Measurements from ENCODE around the gene LPAR2. TPM values are rescaled to one million over a fixed set of nuclear protein-coding genes. Genes with fewer than 3 reads are reported as not detected.
"Not testable (repeated sequence)": the region's sequence is repeated elsewhere in the genome, so short reads cannot be mapped to it uniquely, and the experiment has no call there.

The LPAR2 gene
- 0.16 and 0.72 TPM in 2 replicates for total RNA-seq (2014; rRNA removed; shearing (Covaris generic))

DNA sequence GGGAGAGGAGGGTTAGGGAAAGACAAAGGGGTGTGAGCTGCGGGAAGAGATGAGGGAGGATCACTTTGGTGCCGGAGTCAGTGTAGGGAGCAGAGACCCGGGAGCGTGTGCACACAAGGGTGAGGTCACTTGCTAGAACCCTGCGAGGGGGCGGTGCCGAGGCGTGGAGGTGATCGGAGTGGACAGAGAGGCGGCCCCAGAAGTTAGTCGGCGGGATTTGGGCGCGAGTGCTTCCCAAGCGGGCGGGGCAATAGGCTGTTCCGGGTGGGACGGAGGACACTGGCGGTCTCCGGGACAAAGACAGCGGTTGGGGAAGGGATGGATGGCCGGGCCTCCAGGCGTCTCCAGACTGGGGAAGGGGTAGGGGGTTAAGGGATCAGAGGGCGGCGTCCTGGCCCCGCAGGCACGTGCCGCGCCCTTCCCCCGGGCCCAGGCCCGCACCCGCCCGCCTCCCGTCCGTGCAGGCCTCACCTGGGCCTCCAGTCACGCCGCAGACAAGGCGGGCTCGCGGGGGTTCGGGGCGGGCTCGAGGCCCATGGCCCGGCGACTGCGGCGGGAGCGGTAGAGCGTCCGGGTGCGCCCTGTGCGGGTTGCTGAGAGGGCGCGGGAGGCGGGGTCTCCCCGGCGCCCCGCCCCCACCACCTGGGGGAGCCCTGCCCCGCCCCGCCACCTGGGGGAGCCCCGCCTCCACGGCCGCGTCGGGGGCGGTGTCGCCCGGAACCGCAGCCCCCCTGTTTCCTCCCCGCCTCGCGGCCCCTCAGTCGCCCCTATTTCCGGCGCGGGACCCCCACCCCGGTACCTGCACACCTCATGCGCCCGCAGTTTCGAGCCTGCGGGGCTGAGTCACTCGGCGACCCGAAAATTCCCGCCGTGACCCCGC, at the start of gene LPAR2:
LPAR2 (minus strand) TSS at position 600 of the 880 bp plus-strand sequence. CDS start 945 bp downstream, outside the sequence.
- DNase-seq (ENCODE audit: low spot score), result no peak

DNA sequence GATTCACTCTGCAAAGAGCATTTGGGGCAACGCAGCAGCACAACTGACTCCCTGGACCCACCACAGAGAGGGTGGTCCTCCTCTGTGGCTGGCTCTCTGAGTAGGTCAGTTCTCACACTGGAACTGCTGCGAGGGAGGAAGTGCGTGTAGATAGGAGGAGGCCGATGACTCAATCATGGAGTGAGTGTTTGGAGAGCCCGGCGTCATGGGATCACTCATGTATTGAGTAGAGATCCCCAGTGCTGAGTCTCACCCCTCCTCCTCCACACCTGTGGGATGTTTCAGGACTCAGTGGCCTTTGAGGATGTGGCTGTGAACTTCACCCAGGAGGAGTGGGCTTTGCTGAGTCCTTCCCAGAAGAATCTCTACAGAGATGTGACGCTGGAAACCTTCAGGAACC, 49.6 kb upstream of the LPAR2 start:
- no peak for DNase-seq (ENCODE audit: low spot score)

DNA sequence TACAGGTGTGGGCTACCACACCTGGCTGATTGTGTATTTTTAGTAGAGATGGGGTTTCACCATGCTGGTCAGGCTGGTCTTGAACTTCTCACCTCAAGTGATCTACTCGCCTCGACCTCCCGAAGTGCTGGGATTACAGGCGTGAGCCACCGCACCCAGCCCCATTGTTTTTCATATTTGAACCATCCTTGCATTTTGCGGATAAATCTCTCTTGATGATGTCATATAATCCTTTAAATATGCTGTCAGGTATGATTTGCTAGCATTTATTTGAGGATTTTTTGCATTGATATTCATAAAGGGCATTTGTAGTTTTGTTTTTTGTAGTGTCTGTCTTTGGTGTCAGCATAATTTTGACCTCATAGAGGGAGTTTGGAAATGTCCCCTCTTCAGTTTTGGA, 46.3 kb upstream of the LPAR2 start:
- DNase-seq (ENCODE audit: low spot score), result no peak

DNA sequence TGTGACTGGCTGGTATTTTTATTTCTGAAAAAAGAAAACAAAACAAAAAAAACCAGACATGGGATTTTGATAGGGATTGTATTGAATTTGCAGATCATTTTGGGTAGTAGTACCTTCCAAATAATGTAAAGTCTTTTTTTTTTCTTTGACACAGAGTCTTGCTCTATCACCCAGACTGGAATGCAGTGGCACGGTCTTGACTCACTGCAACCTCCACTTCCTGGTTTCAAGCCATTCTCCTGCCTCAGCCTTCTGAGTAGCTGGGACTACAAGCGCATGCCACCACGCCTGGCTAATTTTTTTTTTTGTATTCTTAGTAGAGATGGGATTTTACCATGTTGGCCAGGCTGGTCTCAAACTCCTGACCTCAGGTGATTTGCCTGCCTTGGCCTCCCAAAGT, 44.8 kb upstream of the LPAR2 start:
- no peak for DNase-seq (ENCODE audit: low spot score)

DNA sequence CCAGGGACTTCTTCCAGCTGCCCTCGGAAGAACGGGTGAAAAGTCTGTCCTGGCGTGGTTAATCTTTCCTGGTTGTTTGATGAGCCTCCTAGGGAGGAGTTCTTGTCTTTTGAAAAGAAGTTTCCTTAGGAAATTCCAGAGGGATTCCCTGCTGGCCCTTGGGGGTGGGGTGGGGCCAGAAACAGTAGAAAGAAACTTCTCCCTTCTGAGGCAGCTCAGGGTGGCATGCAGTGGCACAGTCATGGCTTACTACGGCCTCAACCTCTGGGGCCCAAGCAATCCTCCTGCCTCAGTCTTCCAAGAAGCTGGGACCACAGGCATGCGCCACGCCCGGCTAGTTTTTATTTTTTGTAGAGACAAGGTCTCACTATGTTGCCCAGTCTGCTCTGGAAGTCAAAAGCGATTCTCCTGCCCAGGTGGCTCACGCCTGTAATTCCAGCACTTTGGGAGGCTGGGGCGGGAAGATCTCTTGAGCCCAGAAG, 42.1 kb upstream of the LPAR2 start:
- no peak for DNase-seq (ENCODE audit: low spot score)

DNA sequence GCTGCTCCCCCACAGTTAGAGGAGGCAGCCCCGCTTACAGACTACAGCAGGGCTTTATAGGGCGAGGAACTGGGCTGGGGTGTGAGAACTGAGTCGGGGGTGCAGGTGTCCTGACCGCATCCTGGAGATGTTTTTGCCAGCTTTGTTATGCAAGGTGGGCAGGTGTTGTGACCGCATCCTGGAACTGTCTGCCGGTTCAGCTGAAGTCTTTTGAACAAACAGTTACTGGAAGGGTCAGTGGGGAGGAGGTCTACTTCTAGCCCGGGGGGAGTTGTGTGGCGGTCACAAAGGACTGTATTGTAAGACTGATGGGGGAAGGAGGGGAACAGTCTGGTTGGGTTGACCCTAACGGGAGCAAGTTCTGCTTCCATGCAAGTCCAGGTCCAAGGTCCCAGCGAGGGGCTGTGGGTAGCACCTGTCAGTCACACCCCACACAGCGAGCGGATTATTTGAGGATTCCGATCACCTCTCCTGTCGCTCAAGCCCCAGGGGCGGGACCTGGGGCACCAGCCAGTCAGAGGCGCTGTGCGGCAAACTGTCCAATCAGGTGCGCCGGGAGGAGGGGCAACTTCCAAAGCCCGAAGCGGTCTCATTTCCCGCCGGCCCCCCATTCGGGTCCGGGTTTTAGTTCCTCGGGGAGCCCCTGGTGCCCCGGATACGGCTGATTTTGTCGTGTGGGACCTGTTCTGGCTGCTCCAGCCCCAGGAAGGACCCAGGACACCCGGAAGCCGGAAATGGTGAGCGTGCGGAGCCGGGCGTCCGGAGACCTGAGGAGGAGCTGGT, 40.4 kb upstream of the LPAR2 start, which contains the start of gene ZNF101:
ZNF101 (plus strand) TSS at position 610 of the 783 bp plus-strand sequence; CDS start at position 735, 125 bp downstream.
- DNase-seq (ENCODE audit: low spot score), result peak; percentile 82

DNA sequence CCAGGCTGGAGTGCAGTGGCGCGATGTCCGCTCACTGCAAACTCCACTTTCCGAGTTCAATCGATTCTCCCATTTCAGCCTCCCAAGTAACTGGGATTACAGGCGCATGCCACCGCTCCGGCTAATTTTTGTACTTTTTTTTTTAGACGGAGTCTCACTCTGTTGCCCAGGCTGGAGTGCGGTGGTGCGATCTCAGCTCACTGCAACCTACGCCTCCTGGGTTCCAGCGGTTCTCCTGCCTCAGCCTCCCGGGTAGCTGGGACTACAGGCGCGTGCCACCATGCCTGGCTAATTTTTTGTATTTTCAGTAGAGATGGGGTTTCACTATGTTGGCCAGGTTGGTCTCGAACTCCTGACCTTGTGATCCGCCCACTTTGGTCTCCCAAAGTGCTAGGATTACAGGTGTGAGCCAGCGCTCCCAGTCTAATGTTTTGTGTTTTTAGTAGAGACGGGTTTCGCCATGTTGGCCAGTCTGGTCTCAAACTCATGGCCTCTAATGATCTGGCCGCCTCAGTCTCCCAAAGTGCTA, 37.5 kb upstream of the LPAR2 start:
- DNase-seq (ENCODE audit: low spot score), result not testable (repeated sequence)

DNA sequence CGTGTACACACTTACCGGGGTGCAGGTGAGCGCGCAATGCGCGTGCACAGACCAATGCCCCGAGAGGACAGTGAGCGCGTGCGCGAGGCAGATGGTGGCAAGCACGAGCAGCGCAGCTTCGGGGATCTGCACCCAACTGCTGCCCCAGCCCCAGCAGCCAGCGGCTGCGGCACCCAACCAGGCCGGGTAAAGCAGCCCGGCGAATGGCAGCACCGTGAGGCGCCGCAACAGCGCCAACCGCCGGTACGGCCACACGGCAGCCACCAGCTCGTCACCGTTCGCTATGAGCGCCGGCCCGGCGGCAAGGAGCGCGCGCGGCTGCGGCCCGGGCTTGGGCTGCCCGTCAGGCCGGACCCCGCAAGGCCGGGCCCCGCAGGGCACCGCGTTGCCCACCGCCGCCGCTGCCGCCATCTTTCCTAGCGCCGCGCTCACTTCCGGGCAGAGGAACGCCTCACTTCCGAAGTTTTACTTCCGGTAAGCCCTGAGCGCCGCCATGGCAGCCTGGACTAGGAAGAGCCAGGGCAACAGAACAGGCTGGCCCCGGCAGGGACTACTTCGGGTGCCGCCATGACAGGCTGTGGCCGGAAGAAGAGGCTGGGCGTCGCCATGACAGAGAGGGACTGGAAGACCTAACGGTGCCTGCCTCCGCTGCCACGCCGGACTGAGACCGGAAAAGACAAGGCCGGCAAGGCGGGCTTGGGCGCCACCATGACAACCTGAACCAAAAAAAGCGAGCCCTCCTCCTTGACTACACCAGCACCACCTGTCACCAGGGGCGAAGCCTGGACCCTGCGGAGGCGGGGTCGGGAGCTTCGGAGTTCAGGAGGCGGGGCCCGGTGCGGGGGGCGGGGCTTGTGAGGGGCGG, 35.5 kb upstream of the LPAR2 start, which contains the start of gene ATP13A1:
ATP13A1 (minus strand) TSS at position 421 of the 865 bp plus-strand sequence; CDS start at position 411, 10 bp downstream.
- DNase-seq (ENCODE audit: low spot score), result peak; percentile 97

DNA sequence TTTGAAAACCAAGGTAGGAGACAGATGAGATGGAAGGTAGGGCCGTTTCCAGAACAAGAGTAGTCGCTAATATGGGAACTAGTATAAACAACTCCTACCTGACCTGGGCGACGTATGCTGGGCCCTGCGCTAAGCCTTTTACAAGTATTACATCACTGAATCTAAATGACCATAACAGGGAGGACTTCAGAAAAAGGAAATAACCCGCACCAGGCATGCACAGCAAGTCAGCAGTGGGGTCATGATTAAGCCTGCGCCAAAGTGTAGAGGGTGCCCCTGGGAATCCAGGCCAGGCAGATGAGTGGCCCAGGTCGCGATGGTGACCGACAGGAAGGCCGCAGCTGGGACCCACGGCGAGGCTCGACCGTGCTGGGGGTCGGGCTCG, 34.8 kb upstream of the LPAR2 start:
- DNase-seq (ENCODE audit: low spot score), result no peak

DNA sequence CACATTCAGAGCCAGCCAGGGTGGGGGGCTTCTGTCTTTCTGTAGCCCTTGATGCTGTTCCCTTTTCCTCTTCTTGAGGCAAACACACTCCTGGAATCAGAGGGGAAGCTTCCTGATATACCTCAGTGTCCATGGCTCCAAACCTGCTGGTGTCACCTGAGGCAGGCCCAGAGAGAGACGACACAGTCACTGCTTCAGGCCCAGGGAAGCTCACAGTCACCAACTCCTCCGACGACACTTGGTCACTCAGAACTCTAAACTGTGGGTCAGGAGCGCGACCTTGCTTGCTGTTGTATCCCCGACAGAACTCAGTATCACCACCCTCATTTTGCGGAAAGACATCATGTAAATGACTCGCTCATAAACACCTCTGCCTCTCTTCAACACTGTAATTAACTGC, 34.3 kb upstream of the LPAR2 start:
- no peak for DNase-seq (ENCODE audit: low spot score)

DNA sequence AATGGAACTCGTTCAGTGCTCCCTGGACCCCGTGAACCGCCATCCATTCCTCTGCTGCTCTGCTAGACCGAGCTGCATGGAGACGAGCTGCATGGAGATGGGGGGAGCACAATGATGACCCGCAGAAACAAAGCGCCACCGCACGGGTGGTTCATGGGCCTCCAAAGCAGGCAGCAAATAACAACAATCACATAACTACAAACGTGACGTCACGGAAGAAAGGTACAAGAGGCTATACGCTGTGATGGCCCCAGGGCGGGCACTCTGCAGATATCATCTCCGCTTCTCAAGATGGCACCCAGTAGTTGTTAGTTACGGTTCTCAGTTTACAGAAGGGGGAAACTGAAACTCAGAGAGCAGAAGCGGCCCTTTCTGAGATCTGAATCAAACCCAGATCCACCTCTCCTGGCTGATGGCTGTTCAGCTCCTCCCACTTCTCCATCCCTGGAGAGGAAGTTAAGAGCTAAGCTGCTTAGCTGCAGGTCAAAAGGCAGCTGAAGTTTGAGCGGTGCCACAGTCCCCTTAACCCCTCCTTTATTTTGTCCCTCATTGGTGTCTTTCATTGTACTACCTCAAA, 33.7 kb upstream of the LPAR2 start:
- no peak for DNase-seq (ENCODE audit: low spot score)

DNA sequence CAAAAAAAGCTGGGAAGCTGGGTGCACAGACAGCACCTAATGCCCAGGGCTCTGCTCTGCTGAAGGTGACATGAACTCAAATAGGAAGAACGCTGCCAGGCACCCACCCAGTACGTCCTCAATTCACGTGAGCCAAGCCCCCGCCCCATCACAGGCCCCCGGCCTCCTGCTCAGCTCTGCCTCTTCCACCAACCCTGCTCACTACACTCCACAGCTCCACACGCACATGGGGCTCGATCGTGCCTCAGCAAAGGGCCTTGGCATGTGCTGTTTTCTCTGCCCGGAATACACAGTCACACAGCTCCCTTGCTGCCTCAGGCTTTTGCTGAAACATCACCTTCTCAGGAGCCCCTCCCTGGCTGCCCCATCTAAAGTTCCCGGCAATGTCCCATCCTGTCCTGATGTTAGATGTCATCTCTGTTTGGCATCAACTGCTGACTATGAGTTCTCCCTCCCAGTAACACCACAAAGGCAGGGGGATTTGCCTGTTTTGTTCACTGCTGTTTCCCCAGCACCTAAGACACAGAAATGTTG, 33.2 kb upstream of the LPAR2 start:
- DNase-seq (ENCODE audit: low spot score), result no peak

DNA sequence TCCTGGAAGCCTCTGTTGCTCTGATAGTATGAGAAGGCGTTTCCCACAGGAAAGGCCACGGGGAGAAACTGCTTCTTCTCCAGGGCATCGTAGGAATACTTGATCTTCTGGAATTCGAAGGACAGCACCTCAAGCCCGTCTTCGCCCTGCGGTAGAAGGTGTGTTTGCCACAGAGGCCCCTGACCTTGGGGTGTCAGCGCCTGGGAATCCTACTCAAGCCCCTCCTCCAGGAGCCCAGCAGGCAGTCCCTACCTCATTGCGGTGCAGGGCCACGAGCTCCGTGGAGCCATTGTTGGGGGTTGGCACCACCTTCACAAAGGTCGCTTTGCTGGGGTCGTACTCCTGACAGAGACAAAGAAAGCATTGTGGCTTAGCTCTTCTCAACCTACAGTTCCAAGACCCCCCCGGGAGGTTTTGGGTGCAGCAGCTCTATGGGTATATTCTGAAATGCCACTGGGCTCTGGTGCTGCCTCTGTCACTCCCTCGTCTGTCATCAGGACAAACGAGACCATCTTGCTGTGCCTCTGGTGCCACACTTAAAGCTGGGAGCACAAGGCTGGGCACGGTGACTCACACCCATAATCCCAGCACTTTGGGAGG, 31.7 kb upstream of the LPAR2 start:
- DNase-seq (ENCODE audit: low spot score), result no peak

DNA sequence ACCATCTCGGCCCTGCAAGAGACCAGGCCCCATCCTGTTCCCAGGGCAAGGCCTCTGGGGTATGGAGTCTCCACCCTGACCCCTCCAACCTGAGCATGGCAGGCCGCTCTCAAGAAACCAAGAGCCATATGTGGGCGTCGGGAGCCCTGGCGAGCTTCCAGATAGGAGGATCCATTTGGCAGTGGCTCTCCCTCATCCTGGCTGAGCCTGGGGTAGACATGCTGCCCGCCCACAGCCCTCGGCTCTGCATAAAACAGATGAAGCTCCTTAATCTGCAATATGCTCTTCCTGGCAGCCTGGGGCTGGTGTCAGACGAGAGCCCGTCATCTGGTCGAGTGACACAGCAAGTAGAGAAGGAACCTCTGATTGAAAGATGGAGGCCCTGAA, 29.4 kb upstream of the LPAR2 start:
- no peak for DNase-seq (ENCODE audit: low spot score)

DNA sequence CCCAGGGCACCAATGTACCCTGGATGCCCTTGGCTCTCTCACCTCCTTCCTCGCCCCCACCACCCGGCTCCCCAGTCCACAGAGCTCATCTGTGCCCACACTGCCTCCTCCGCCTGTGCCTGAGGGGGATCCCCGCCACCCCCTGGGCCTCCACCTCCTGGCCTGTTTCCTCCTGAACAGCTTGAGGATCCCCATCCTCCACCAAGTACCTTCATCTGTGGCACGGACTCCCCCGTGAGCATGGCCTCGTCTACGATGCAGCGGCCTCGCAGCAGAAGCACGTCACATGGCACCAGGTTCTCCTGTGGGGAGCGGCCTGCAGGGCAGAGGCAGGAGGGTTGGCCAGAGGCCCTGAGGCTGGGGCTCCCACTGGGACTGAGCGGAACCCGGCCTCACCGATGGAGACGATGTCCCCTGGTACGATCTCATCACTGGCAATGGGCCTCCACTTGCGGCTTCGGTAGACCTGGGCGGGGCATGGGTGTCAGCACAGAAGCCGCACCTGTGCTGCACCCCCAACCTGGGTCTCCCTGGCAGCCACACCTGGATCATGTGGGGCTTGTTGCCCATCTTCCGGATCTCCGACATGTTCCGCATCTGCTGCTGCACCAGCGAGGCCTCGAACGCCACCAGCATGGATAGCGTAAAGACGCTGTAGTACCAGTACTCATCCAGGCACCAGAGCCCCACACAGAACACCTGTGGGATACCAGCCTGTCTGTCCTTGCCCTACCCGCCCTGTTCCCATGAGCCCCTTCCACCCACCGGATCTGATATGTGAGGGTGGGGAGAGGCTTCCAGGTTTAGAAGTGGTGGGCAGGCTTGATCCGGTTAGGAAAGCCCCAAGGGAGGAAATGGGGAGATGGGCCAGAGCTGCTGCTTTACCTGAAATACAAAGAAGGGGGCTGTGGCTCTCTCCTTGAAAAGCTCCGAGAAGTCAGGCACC, 28.7 kb upstream of the LPAR2 start:
- no peak for DNase-seq (ENCODE audit: low spot score)

DNA sequence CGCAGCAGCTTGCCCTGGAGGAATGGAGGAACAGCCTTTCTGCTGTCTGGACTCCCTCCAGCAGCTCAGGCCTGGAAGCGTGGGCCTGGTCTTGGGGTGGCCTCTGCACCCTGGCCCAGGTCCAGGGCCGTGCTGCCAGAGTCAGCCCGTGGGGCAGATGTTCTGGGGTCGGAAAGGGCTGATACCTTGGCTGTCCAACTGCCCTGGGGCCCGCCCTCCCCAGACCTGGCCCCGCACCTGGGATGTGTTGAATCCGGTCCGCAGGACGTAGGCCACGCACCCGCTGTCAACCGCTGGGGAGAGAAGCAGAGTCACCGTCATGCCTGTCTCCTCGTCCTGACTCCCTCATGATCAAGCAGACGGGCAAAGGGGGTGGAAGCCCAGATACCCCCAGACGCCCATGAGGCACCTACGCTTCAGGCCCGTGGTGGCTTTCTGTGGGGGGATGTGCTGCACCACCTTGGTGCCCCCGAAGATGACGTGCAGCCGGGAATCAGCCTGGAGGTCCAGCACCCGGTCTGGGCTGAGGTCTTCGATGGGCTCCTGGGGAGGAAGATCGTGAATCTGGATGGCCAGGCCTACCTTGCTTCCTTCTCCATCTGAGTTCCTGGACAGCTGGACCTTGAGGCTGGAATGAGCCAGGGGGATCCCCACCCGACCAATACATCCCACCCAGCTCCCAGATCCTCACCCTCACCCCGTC, 27.8 kb upstream of the LPAR2 start:
- no peak for DNase-seq (ENCODE audit: low spot score)

DNA sequence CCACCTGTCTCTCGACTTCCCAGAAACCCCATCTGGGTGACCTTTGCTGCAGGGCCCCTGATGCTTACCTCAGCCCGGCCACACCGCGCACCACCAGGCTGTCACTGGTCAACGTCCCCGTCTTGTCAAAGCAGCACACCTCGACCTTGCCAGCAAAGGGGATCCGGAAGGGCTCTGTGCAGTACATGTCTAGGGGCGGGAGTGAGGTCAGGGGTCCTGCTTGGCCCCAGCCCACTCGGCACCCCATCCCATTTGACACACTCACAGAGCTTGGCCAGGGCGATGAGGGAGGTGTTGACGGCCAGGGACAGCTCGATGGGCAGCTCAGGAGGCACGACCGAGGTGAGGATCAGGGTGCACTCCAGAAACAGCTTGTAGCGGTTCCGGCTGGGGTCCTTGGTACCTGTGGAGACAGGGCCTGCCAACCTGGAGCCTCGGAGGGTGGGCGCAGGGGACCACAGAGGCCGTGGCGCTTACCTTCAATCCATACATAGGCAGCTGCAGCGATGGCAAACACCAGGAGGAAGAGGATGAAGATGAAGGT, 27.1 kb upstream of the LPAR2 start:
- DNase-seq (ENCODE audit: low spot score), result no peak

DNA sequence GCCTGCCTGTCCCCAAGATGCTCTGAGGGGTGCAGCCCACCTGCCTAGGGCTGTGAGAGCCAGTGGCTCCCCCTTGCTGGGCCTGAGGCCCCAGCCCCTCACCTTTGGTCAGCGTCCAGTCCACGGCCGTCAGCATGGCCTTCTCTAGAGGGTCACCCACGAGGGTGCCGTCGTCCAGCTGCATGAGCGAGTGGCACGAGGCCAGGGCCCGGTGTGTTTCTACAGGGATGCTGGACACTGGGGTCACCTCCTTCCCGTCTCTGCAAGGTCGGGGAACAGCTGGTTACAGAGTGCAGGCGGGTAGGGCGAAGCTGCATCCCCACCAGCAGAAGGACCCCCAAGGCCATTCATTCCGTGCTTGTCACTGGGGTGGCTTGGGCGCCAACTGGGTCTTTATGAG, 26.4 kb upstream of the LPAR2 start:
- DNase-seq (ENCODE audit: low spot score), result no peak

Measured in H4 (cell line).